Naive thymus-derived CD4-positive, alpha-beta T cell (primary cell): ENCODE measurements around the gene TMEM169. TPM values are rescaled to one million over a fixed set of nuclear protein-coding genes. Genes with fewer than 3 reads are reported as not detected.
"Not testable (repeated sequence)": the region's sequence is repeated elsewhere in the genome, so short reads cannot be mapped to it uniquely, and the experiment has no call there.

ENCODE experiments used
- ATAC-seq: fragments of 150-1000 bp; cut with Tn5 transposase; 2 replicates; pipeline ENCODE4 v1.10.0; 2021; ENCODE audit warnings: mild to moderate bottlenecking, moderate library complexity
- CTCF ChIA-PET: fragments of 350-600 bp; sonication (Branson Sonifier 250); formaldehyde crosslinking; loops from one replicate; lab custom pipeline; 2021; ENCODE audit warnings: antibody characterized with exemption; lab: Charles Lee
- POLR2A ChIA-PET: fragments of 350-600 bp; sonication (Branson Sonifier 250); formaldehyde crosslinking; loops from one replicate; lab custom pipeline; 2021; ENCODE audit warnings: antibody characterized with exemption, inconsistent platforms; lab: Charles Lee
- DNase-seq, 9 donors: peaks; one replicate each; pipeline versions ENCODE4 v3.0.0 to v3.0.0-alpha.2; 2020 to 2022; ENCODE audit warnings: mixed read lengths in 1 of 9
- H3K27ac ChIP-seq: one replicate; pipeline ENCODE4 v1.7.0; 2013; ENCODE audit warnings: mild to moderate bottlenecking, low read depth, low read length, moderate library complexity
- H3K27me3 ChIP-seq, 2 donors: one replicate each; pipeline ENCODE4 v1.7.0; 2013; ENCODE audit warnings: low read length in 2 of 2, mild to moderate bottlenecking in 2 of 2, moderate library complexity in 2 of 2; ENCODE audit not compliant: control insufficient read depth in 2 of 2, insufficient read depth in 2 of 2
- H3K36me3 ChIP-seq, 3 experiments: 1 replicate in 2 of 3; 2 replicates in 1 of 3; pipeline ENCODE4 v1.7.0; 2013; ENCODE audit warnings: low read length in 3 of 3, mild to moderate bottlenecking in 3 of 3, moderate library complexity in 1 of 3; ENCODE audit not compliant: insufficient read depth in 3 of 3, control insufficient read depth in 2 of 3
- H3K4me1 ChIP-seq, 2 donors: one replicate each; pipeline ENCODE4 v1.7.0; 2013; ENCODE audit warnings: low read length in 2 of 2, mild to moderate bottlenecking in 2 of 2, moderate library complexity in 1 of 2; ENCODE audit not compliant: control insufficient read depth in 2 of 2, insufficient read depth in 2 of 2
- H3K4me3 ChIP-seq: 2 replicates; pipeline ENCODE4 v1.7.0; 2013; ENCODE audit warnings: mild to moderate bottlenecking, low read length
- H3K9me3 ChIP-seq, 3 experiments: 1 replicate in 2 of 3; 2 replicates in 1 of 3; pipeline ENCODE4 v1.7.0; 2013; ENCODE audit warnings: low read length in 3 of 3; ENCODE audit not compliant: control insufficient read depth in 2 of 3
- H3K27ac Mint-ChIP-seq, 9 donors: one replicate each; pipeline ENCODE4 v1.8.0; 2020 to 2022; ENCODE audit warnings: mixed read lengths in 9 of 9, mild to moderate bottlenecking in 8 of 9, moderate library complexity in 5 of 9, inconsistent platforms in 2 of 9
- H3K27me3 Mint-ChIP-seq, 5 donors: one replicate each; pipeline ENCODE4 v1.8.0; 2021 to 2022; ENCODE audit warnings: mixed read lengths in 5 of 5, mild to moderate bottlenecking in 1 of 5
- H3K36me3 Mint-ChIP-seq, 5 donors: one replicate each; pipeline ENCODE4 v1.8.0; 2020 to 2022; ENCODE audit warnings: mixed read lengths in 5 of 5, mild to moderate bottlenecking in 3 of 5, inconsistent platforms in 1 of 5
- H3K4me1 Mint-ChIP-seq, 7 donors: one replicate each; pipeline ENCODE4 v1.8.0; 2020 to 2022; ENCODE audit warnings: mixed read lengths in 7 of 7, mild to moderate bottlenecking in 3 of 7, inconsistent platforms in 1 of 7
- H3K4me3 Mint-ChIP-seq, 10 donors: one replicate each; pipeline ENCODE4 v1.8.0; 2020 to 2022; ENCODE audit warnings: mild to moderate bottlenecking in 10 of 10, mixed read lengths in 10 of 10, moderate library complexity in 6 of 10, inconsistent platforms in 2 of 10
- H3K9me3 Mint-ChIP-seq, 11 donors: one replicate each; pipeline ENCODE4 v1.8.0; 2020 to 2022; ENCODE audit warnings: mixed read lengths in 11 of 11, mild to moderate bottlenecking in 4 of 11, inconsistent platforms in 1 of 11, moderate library complexity in 1 of 11
- intact Hi-C, 2 donors: fragments of 100-400 bp; cut with micrococcal nuclease; formaldehyde crosslinking; loops; one replicate each; pipeline ENCODE4 v1.15.1; 2023
- polyA plus RNA-seq, 2 donors: library from polyadenylated mRNA; unstranded; fragments of 300-500 nt; fragmentation: Illumina TruSeq; gene quantifications; one replicate each; pipeline ENCODE4 v1.2.3, GENCODE V29; 2021
- total RNA-seq, 6 experiments: library from RNA in 5 of 6; stranded (reverse) in 5 of 6; gene quantifications; 1 replicate in 5 of 6; 2 replicates in 1 of 6; pipeline ENCODE4 v1.2.3 and lab custom pipeline; 2021 to 2026

The TMEM169 gene
- total and polyA plus RNA-seq, 7 experiments from 2014 or later: 2.0 to 5.1 (median 3.7) TPM

DNA sequence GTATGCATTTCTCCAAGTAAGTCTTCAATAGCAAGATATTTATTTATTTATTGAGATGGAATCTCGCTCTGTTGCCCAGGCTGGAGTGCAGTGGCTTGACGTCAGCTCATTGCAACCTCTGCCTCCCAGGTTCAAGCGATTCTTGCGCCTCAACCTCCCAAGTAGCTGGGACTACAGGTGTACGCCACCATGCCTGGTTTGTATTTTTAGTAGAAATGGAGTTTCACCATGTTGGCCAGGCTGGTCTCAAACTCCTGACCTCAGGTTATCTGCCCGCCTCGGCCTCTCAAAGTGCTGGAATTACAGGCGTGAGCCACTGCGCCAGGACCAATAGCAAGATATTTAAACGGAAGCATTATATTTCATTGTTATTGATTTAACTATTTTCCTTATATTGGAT is 1.7 kb upstream of the TMEM169 start:
- H3K27me3 Mint-ChIP-seq, H3K36me3 ChIP-seq, H3K9me3 ChIP-seq, ATAC-seq, H3K36me3 Mint-ChIP-seq, H3K27ac ChIP-seq, H3K9me3 Mint-ChIP-seq, DNase-seq, H3K27me3 ChIP-seq, CTCF ChIA-PET, H3K4me3 ChIP-seq: not testable (repeated sequence)
- H3K4me1 ChIP-seq: peaks cover 36 to 49% of the 10 kb centered on the region in 2 donors
- peak overlapping the region in 9 of 10 donors; percentile 49 to 97 (median 76) for H3K4me3 Mint-ChIP-seq
- POLR2A ChIA-PET: interaction anchor here (1.6 to 7.3 kb wide), 2 partner anchors 31 to 47 kb away, joined by 5 to 166 read pairs; partner anchors contain the start of gene XRCC5
- intact Hi-C loops: loop anchor here (2.0 to 10.0 kb wide), 3 partner anchors 45 to 1275 kb away; partner anchors contain the start of genes BARD1 (in 2 of the 2) and ATIC (in 1 of the 2)
- H3K27ac Mint-ChIP-seq: peak overlapping the region in 5 of 9 donors; percentile 8 to 95 (median 83)
- peaks cover 44 to 75% (median 67%) of the 10 kb centered on the region in 7 donors for H3K4me1 Mint-ChIP-seq

DNA sequence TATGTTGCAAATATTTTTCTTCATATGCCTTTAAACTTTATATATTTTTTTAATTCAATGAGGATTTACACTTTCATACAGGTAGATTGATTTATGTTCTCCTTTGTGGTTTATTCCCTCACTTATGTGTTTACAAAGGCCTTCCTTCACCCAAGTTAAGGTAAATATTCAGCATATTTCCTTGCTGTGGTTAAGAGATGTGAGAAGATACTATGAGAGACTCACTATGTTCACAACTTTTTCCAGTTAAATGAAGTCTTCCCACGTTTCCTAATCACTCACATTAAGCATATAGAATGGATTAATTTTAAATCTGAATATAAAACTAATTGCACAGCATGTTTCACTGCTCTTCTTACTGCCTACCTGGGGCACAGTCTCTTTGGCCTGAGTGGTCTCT is 707 bp upstream of the TMEM169 start:
- DNase-seq (no peak), ATAC-seq (no peak)
- Mint-ChIP-seq H3K9me3 (no peaks in the 10 kb centered on the region), H3K4me1 (peaks cover 46 to 75% (median 62%) of the 10 kb centered on the region in 7 donors), H3K4me3 (peak overlapping the region; percentile 76 to 97 (median 94)), H3K36me3 (peaks cover 0 to 9% (median 2%) of the 10 kb centered on the region in 5 donors), H3K27me3 (no peaks in the 10 kb centered on the region), H3K27ac (peak overlapping the region; percentile 86 to 97 (median 95))
- Histone ChIP-seq H3K27ac (peak overlapping the region; percentile 77), H3K4me1 (peaks cover 42 to 52% of the 10 kb centered on the region in 2 donors), H3K36me3 (peaks cover 0 to 3% (median 0%) of the 10 kb centered on the region in 3 experiments), H3K27me3 (no peaks in the 10 kb centered on the region), H3K9me3 (no peaks in the 10 kb centered on the region), H3K4me3 (peak overlapping the region; percentile 95)
- CTCF ChIA-PET: interaction anchor here (1.0 to 1.8 kb wide), 3 partner anchors 12 to 28 kb away, joined by 3 to 12 read pairs (median 3); partner anchors contain the start of gene XRCC5
- intact Hi-C loops: loop anchor here (1.0 to 10.0 kb wide), 5 partner anchors 23 to 1276 kb away; partner anchors contain the start of genes BARD1 (in 2 of the 2), ATIC (in 1 of the 2) and XRCC5 (in 1 of the 2)
- POLR2A ChIA-PET: interaction anchor here (0.7 to 7.3 kb wide), 8 partner anchors 9 to 48 kb away, joined by 3 to 166 read pairs (median 5); partner anchors contain the start of gene XRCC5

DNA sequence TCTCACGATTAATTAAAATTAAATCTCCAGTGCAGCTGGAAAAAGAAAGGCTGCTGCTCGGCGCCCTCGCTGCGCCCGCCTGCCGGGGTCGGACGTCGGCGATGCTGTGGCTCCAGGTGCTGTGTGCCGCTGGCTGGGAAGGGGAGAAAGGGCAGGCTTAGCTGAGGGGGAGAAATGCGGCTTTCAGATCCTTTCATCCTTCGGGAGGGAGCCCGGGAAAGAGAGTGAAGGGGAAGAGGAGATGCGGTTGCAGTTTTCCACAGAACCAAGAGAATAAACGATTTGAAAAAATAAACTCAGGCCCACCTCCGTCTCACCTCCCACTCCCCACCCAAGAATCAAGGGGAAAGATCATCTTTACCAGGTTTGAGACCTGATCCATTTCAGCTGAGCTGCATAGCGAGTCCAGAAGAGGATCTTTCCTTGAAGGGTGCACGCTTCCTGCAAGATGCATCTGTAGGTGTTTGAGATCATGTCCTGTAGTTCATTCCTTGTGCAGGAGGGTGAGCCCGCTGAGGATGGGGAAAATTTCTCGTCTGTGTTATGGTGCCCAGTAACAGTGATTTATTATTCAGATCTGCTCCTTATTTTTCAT is 495 bp downstream of the TMEM169 start:
- Histone ChIP-seq H3K9me3 (no peaks in the 10 kb centered on the region), H3K4me3 (peak overlapping the region; percentile 95), H3K27me3 (no peaks in the 10 kb centered on the region), H3K36me3 (peaks cover 0 to 3% (median 0%) of the 10 kb centered on the region in 3 experiments), H3K27ac (peak overlapping the region; percentile 77), H3K4me1 (peaks cover 42 to 61% of the 10 kb centered on the region in 2 donors)
- CTCF ChIA-PET: interaction anchor here (1.0 to 1.8 kb wide), 3 partner anchors 25 to 50 kb away, joined by 3 to 12 read pairs (median 3); partner anchors contain the start of gene XRCC5
- peaks cover 50 to 83% (median 66%) of the 10 kb centered on the region in 7 donors for H3K4me1 Mint-ChIP-seq
- peak overlapping the region; percentile 59 to 97 (median 95) for H3K27ac Mint-ChIP-seq
- DNase-seq: peak in 1 of 9 donors; percentile 14
- no peaks in the 10 kb centered on the region for H3K27me3 Mint-ChIP-seq
- peaks cover 0 to 14% (median 4%) of the 10 kb centered on the region in 5 donors for H3K36me3 Mint-ChIP-seq
- H3K4me3 Mint-ChIP-seq: peak overlapping the region; percentile 76 to 97 (median 94)
- POLR2A ChIA-PET: interaction anchor here (1.0 to 7.3 kb wide), 11 partner anchors 10 to 76 kb away, joined by 3 to 166 read pairs (median 5); partner anchors contain the start of gene XRCC5
- intact Hi-C loops: loop anchor here (2.0 to 10.0 kb wide), 4 partner anchors 47 to 1277 kb away; partner anchors contain the start of genes BARD1 (in 2 of the 2), ATIC (in 1 of the 2) and MREG (in 1 of the 2)
- ATAC-seq: peak; percentile 4
- H3K9me3 Mint-ChIP-seq: no peaks in the 10 kb centered on the region

DNA sequence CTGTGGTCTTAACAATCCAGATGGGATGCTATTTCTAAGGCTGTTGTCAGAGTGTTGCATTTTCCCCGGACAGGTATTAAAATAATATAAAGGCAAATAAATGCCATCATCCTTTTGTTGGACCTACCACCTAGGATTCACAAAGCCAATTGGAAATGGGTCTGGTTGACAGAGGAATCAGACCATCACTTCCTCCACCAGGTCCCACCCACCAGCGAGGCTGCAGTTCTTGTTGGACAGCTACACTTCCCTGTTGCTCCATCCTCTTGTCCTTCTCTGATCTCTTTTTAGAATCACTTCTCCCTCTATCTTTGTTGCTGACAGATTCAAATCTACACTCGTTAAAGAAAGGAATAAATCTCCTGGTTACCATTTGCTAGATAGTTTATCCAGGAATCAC is 1.1 kb downstream of the TMEM169 start:
- Mint-ChIP-seq H3K4me1 (peaks cover 50 to 85% (median 66%) of the 10 kb centered on the region in 7 donors), H3K4me3 (peak overlapping the region; percentile 76 to 97 (median 94)), H3K9me3 (no peaks in the 10 kb centered on the region), H3K27ac (peak overlapping the region; percentile 59 to 97 (median 95)), H3K36me3 (peaks cover 0 to 14% (median 4%) of the 10 kb centered on the region in 5 donors), H3K27me3 (no peaks in the 10 kb centered on the region)
- DNase-seq (peak in 1 of 9 donors; percentile 6), ATAC-seq (no peak)
- ChIA-PET CTCF (interaction anchor here (2.0 kb wide), 1 partner anchor 24 kb away, joined by 13 read pairs; no protein-coding TSS in a partner anchor), POLR2A (interaction anchor here (0.7 to 7.3 kb wide), 8 partner anchors 9 to 41 kb away, joined by 3 to 166 read pairs (median 4); partner anchors contain the start of gene XRCC5)
- H3K27ac ChIP-seq: peak overlapping the region; percentile 77
- H3K36me3 ChIP-seq: peaks cover 0 to 3% (median 0%) of the 10 kb centered on the region in 3 experiments
- intact Hi-C loops: loop anchor here (2.0 to 10.0 kb wide), 4 partner anchors 48 to 1278 kb away; partner anchors contain the start of genes BARD1 (in 2 of the 2), ATIC (in 1 of the 2) and MREG (in 1 of the 2)
- H3K9me3 ChIP-seq: no peaks in the 10 kb centered on the region
- peak overlapping the region; percentile 95 for H3K4me3 ChIP-seq
- H3K27me3 ChIP-seq: no peaks in the 10 kb centered on the region
- H3K4me1 ChIP-seq: peaks cover 42 to 61% of the 10 kb centered on the region in 2 donors

DNA sequence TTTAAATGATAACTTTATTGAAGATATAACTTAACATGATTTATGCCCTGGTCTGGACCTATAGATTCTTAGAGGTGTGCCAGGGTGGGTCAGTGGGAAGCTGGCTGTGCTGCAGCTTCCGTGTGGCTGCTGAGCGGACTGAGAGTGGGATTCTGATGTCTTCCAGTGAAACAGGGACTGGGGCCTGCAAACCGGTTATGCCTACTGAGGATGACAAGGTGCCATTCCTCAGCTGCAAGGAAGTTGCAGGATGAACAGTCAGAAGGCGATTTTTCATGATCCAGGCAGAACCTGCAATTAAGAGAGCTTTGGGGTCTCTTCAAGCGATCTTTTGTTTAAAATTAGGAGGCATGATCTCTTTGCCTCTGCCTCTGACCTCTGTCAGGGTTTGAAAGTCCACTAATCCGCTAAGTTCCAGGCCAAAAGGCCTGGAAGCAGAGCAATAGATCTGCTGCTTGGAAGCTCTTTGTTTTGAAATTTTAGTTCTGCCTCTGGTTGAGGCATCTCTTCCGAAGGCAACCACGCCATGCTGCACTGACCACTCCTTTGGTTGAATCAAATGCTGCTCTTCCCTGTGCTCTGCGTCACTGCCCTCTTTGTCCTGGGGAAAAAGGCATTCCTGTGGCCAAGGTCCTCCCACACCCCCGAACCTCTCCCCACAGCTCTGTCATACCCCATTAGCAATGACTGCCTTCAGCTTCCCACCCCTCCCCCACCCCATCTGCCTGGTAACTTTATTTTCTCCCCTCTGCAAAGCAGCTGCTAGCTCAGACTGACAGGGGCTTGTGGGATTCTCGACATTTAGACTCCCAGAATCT is 2.0 kb downstream of the TMEM169 start:
- peaks cover 51 to 82% (median 65%) of the 10 kb centered on the region in 7 donors for H3K4me1 Mint-ChIP-seq
- DNase-seq: no peak

More for the DNA sequence above, 2.0 kb downstream of the TMEM169 start:
- Mint-ChIP-seq H3K27ac (peak overlapping the region; percentile 86 to 99 (median 95)), H3K4me3 (peak overlapping the region; percentile 76 to 97 (median 93)), H3K27me3 (no peaks in the 10 kb centered on the region), H3K36me3 (peaks cover 0 to 14% (median 5%) of the 10 kb centered on the region in 5 donors), H3K9me3 (no peaks in the 10 kb centered on the region)
- Histone ChIP-seq H3K9me3 (no peaks in the 10 kb centered on the region), H3K4me3 (peak overlapping the region; percentile 15), H3K36me3 (peaks cover 0 to 3% (median 0%) of the 10 kb centered on the region in 3 experiments), H3K27ac (peak overlapping the region; percentile 77), H3K27me3 (no peaks in the 10 kb centered on the region), H3K4me1 (peaks cover 42 to 57% of the 10 kb centered on the region in 2 donors)
- no peak for ATAC-seq
- intact Hi-C loops: loop anchor here (1.0 to 10.0 kb wide), 8 partner anchors 8 to 1279 kb away; partner anchors contain the start of genes BARD1 (in 2 of the 2), ATIC (in 1 of the 2), MREG (in 1 of the 2) and XRCC5 (in 1 of the 2)
- ChIA-PET POLR2A (interaction anchor here (0.7 to 7.3 kb wide), 10 partner anchors 8 to 41 kb away, joined by 3 to 166 read pairs (median 4); partner anchors contain the start of gene XRCC5), CTCF (interaction anchor here (0.8 to 2.0 kb wide), 9 partner anchors 9 to 51 kb away, joined by 3 to 14 read pairs (median 5); partner anchors contain the start of gene XRCC5)
